GM19468 (cell line): ENCODE data around the gene GJD4.

Experiments
- ATAC-seq: cut with Tn5 transposase; IDR thresholded peaks from one replicate; pipeline ENCODE4 v1.9.1; 2021; ENCODE audit warnings: mild to moderate bottlenecking, moderate library complexity, moderate number of reproducible peaks; ENCODE audit not compliant: unreplicated experiment; ENCODE audit errors: extremely low read depth

GJD4 gene

GRCh38 chr10:35612385-35613106, 7.4 kb downstream of the GJD4 start:
- ATAC-seq: no peak

- no peak for ATAC-seq
Observed at GRCh38 chr10:35613107-35613440, 7.9 kb downstream of the GJD4 start.

DNA sequence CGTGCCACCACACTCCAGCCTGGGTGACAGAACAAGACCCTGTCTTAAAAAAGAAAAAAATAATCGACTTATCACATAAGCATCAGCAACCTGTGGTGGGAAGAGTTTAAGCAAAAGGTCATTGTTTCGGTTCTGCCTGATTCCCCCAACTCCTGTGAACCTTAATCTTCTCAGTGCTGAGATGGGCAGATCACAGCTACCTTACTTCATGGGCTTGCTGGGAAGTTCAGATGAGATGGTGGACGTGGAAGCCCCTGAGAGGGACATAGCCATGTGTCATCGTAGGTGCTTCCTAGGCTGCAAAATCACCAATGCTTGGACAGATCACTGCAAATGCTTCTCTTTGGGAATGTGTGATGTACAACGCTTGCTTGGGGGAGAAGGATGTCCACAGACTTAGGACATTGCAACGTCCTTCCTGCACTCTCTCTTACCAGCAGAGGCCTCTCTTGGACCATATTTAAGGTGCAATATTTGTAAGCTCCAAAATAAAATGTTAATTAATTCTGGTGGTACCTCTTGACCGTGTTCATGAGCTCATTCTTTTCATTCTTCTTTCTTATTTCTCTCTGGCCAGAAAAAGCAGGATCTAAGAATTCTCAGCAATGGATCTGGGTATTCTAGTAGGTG, 8.6 kb downstream of the GJD4 start:
- ATAC-seq: no peak

DNA sequence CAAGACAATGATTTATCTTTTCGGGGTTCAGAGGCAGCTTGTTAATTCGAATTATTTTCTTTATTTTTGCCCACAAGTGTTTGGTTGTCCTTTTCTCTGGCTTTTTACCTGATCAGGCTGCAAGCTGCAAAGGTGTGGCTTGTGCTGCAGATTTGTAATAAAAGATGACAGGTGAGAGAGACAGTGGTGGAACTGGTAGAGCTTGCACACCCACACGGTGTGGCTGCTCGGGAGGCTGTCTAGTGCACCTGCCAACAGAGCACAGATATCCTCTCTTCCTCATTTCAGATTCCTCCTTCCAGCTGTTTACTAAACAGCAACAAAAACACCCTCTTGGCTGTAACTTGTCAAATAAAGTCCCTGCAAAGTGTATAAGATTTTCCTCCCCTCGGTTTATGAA, 9.2 kb downstream of the GJD4 start:
- ATAC-seq: no peak

DNA sequence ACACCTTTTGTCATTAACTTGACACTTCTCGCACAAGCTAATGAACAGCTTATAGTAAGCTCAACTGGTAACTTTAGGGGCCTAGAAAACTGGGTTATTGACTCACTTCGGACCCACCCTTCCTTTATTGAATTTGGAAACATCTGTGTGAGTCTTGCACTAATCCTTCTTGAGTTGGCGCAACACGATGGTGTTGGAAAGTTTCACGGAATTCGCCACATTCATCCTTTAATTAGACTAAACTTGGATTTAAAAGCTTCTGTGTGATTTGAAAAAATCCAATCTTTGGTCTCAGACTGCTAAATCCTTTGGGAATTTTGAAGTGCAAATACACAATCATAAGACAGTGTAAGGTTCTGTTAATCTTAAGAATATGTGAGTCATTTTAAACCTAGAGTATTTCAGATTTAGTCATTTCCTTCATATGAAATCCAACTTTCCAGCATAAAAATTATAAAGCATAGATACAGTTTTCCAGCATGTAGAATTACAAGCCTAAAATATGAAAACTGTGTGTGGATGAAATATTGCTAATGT, 21.9 kb downstream of the GJD4 start:
- ATAC-seq: no peak

DNA sequence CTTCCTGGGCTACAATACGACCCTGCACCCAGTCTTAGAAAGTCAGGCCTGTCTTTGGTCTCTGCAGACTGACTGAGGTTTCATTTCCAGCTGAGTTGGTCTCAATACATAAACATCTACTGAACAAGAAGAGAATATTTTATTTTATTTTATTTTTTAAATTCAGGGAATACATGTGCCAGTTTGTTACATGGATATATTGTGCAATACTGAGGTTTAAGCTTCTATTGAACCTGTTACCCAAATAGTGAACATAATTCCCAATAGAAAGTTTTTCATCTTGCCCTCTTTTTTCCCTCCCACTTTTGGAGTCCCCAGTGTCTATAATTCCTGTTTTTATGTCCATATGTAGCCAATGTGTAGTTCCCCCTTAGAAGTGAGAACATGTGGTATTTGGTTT, 26.3 kb downstream of the GJD4 start:
- ATAC-seq: no peak

GRCh38 chr10:35632027-35632426, 26.9 kb downstream of the GJD4 start:
- ATAC-seq: no peak

DNA sequence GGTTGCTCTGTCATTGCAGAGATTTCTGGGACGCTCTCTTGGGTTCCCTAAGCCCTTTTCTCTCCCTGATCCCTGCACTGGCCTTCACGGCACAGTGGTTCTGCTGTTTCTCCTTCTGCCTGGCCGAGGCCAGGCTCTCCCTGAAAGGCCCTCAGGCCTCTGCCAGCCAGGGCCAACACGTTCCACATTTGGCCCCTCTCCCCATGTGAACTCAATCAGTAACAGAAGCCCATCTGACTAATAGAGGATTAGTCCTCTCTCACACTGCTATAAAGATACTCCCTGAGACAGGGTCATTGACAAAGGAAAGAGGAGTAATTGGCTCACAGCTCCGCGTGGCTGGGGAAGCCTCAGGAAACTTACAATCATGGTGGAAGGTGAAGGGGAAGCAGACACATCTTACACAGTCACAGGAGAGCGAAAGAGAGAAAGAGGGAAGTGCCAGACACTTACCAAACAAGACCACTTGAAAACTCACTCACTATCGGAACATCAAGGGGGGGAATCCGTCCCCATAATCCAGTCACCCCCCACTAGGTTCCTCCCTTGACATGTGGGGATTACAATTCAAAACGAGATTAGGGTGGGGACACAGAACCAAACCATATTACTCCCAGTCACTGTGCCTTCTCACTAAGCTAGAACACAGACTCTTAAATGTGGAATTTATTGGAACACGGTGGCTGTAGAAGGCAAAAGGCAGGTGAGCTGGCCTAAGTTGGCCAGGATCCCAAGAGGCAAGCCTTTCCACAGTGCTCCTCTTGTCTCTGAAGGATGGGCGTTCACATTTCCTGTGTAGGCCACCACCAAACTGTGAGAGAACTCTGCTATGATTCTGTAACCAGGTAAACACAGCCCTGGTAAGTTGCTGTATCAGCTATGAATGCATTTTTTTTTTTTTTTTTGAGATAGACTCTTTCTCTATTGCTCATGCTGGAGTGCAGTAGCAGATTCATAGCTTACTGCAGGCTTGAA, 28.2 kb downstream of the GJD4 start:
- ATAC-seq: no peak

- no peak for ATAC-seq
Observed at GRCh38 chr10:35635576-35635975, 30.4 kb downstream of the GJD4 start.

- no peak for ATAC-seq
Observed at GRCh38 chr10:35636956-35637355, 31.8 kb downstream of the GJD4 start.

- no peak for ATAC-seq
Observed at GRCh38 chr10:35637462-35637861, 32.3 kb downstream of the GJD4 start.

GRCh38 chr10:35638101-35638500, 33.0 kb downstream of the GJD4 start:
- no peak for ATAC-seq

- no peak for ATAC-seq
Observed at GRCh38 chr10:35639021-35639727, 34.0 kb downstream of the GJD4 start.

DNA sequence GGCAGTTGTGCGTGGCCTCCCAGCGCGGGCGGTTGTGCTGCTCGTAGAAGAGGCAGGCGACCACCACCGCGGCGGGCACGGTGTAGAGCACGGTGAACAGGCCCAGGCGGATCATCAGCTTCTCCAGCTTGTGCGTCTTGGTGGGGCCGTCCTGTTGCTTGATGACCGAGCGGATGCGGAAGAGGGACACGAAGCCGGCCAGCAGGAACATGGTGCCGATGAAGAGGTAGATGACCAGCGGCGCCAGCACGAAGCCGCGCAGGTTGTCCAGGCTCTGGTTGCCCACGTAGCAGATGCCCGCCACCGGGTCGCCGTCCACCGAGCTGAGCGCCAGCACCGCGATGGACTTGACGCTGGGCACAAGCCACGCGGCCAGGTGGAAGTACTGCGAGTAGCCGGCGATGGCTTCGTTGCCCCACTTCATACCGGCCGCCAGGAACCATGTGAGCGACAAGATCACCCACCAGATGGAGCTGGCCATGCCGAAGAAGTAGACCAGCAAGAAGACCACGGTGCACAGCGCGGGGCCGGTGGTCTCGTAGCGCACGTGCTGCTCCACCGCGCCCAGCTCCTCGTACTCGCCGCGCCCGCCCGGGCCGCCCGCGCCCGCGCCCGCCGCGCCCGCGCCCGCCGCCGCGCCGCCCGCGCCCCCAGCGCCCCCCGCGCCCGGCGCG, 34.7 kb downstream of the GJD4 start:
- no peak for ATAC-seq

- ATAC-seq: no peak
Observed at GRCh38 chr10:35640474-35640873, 35.3 kb downstream of the GJD4 start.

DNA sequence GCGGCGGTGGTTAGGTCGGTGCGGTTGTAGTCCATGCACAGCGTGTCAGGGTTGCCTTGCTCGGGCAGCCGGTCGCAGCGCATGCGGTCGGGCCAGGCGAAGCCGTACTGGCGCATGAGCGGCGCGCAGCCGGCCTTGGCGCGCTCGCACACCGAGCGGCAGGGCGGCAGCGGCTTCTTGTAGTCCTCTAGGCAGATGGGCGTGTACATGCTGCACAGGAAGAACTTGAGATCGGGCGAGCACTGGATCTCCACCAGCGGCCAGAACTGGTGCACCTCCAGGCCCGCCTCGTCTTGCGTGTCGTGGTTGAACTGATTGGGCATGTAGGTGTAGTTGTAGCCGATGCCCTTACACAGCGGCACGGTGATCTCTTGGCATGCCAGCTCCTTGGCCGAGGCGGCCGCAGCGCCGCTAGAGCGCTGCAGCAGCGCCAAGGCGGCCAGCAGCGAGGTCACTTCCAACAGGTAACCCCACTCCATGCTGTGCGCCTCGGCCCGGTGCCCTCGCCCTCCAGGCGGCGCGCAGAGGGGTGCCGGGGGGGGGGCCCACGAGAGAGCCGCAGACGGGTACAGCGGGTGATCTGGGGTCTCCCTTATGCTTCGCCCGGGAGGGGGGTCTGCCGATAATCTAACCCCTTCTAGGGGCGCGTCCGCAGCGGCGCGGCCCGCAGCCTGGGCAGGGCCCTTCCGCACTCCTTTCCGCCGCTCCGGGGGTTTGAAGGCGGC, 36.0 kb downstream of the GJD4 start:
- ATAC-seq: no peak

DNA sequence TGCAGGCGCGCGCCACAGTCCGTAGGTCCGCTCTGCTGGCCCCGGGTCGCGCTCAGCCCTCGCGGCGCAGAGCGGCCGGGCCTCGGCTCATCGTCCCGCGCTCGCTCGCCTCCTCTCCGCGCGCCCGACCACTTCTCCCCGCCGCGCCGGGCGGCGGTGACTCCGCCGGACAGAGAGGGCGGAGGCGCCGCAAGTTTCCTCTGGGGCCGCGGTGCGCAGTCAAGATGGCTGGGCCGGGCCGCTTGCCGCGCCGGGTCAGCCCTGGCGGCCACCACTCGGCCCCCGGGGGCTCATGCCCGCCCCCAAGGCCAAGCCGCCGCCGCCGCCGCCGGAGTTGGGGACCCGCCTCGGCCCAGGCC, 36.5 kb downstream of the GJD4 start:
- no peak for ATAC-seq

DNA sequence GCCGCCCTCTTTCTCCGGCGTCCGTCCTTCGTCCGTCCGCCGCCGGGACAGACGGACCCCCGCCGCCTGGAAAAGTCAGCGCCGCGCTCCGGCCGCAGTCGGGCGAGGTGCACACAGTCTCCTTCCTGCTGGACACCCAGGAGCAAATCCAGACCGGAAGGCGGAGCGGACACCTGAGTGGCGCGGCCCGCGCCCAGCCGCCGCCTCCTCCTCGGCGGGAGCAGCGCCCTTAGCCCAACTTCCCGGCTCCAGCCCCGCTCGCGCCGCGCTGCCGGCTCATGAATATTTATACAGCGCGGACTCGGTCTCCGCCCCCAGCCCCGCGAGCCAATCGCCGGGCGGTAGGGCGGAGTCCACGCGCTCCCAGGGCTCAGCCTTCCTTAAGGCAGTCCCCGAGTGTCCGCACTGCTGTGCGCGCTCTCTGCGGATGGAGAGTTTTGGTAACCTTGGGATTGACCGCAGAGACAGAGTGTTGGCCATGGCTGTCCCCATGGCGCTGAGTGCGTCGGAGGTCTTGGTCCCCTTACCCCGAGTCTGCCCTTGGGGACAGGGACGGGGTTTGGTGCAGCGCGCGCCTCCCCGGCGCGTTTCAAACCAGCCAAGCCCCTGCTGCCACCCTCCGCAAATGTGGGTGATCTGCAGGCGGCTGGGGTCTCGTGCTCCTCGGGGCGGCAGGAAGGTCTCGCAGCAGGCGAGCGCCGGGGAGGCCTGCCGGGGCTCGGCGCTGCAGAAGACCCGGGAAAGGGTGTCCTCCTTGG, 37.1 kb downstream of the GJD4 start, which contains the start of gene FZD8:
Gene FZD8, minus strand, starts transcription at position 262 of the 758 bp plus-strand sequence. CDS start 867 bp downstream, outside the sequence.
- ATAC-seq: peak; percentile 79
